Epithelial cell of proximal tubule (primary cell): ENCODE results near the gene STK38L. TPM values are rescaled to one million over a fixed set of nuclear protein-coding genes. Genes with fewer than 3 reads are reported as not detected.

ENCODE experiments used
- DNase-seq: peaks from one replicate; pipeline ENCODE4 v3.0.0-alpha.2; 2011; ENCODE audit warnings: low read depth
- H3K4me3 ChIP-seq: 2 replicates; pipeline ENCODE4 v1.5.1; 2011; ENCODE audit warnings: low read depth, mild to moderate bottlenecking, low read length
- CTCF ChIP-seq: conservative IDR thresholded peaks from 2 replicates; pipeline ENCODE4 v1.5.1; 2012; ENCODE audit warnings: low read depth, mild to moderate bottlenecking, low read length
- total RNA-seq: library from RNA; depleted of rRNA; stranded (reverse); fragments of >200 nt; gene quantifications from 2 replicates; pipeline ENCODE4 v1.2.3, GENCODE V29; 2015

STK38L gene
- total RNA-seq, 1 donor from 2014 or later = 14.9 TPM

DNA sequence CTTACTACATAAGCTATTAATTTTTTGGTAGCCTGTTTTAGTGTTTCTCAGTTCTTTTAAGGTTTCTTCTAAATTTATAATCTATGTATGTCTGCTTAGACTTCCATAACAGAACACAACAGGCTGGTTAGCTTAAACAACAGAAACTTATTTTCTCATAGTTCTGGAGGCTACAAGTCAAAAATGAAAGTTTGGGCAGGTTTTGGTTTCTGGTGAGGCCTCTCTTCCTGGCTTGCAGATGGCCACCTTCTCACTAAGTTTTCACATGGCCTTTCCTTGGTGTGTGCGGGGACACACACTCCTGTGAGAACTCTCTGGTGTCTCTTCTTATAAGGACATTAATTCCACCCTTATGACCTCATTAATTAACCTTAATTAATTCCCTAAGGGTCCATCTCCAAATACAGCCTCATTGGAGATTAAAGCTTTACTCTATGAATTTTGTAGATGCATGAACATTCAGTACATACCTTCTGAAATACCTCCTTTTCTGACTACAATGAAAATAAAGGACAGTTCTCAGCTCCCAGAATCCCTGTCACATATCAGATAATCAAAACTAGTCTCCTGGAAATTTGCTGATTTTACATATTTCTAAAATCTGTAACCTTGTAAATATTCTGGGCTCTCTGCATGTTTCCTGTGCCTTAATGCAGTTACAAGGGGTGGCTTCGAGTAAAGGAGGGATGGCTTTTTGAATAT, 65.4 kb downstream of the STK38L start:
- H3K4me3 ChIP-seq = no peak overlapping the region
- no peak for DNase-seq
- TF ChIP-seq CTCF = no peak

GRCh38 chr12:27309995-27310315, 65.9 kb downstream of the STK38L start:
- H3K4me3 ChIP-seq = no peak overlapping the region
- DNase-seq = no peak

GRCh38 chr12:27316947-27317346, 72.9 kb downstream of the STK38L start:
- no peak for DNase-seq
- TF ChIP-seq CTCF = no peak
- H3K4me3 ChIP-seq = no peak overlapping the region

More at GRCh38 chr12:27309995-27310315, 65.9 kb downstream of the STK38L start:
- TF ChIP-seq CTCF = no peak

GRCh38 chr12:27319409-27319808, 75.3 kb downstream of the STK38L start:
- no peak overlapping the region for H3K4me3 ChIP-seq
- DNase-seq = no peak
- no peak for TF ChIP-seq CTCF

- no peak for TF ChIP-seq CTCF
- no peak for DNase-seq
- H3K4me3 ChIP-seq = no peak overlapping the region
These were observed 75.8 kb downstream of the STK38L start for GRCh38 chr12:27319848-27320247.

GRCh38 chr12:27324530-27324929, 80.4 kb downstream of the STK38L start:
- TF ChIP-seq CTCF = no peak
- DNase-seq = no peak
- H3K4me3 ChIP-seq = no peak overlapping the region

DNA sequence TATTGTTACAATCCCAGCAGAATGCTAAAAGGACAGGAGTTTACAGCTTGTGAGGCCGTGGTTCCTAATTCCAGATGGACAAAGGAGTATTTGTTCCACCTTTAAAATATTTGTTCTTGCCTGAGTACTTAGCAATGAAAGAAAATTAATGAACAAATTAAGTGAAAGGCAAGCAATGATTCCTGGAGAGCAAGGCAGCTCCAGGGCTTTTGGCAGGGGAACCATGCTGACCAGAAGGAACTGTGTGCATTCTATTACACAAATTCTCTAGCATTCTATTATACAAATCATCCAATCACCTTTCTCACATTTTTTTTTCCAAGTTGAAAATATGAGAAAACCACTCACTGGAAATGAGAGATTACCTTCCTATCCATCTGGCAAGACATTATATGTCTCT, 86.8 kb downstream of the STK38L start:
- no peak for DNase-seq
- H3K4me3 ChIP-seq = no peak overlapping the region
- TF ChIP-seq CTCF = no peak
